Coronary artery (tissue), 2 donors: Measurements from ENCODE around the gene DLG2.
"Not testable (repeated sequence)": the region's sequence is repeated elsewhere in the genome, so short reads cannot be mapped to it uniquely, and the experiment has no call there.

Experiments used
- DNase-seq: peaks from one replicate; pipeline ENCODE4 v3.0.0-alpha.2; 2017; ENCODE audit warnings: low spot score
- H3K27ac ChIP-seq, 2 donors: fragments of 200-600 bp; sonication (generic); one replicate each; pipeline ENCODE4 v1.5.1; 2016 to 2019
- H3K4me3 ChIP-seq: fragments of 200-600 bp; sonication (generic); 2 replicates; pipeline ENCODE4 v1.5.1; 2016; ENCODE audit warnings: mild to moderate bottlenecking, moderate library complexity
- TF ChIP-seq, protein P1 (sequence below): fragments of 200-600 bp; sonication (generic); IDR thresholded peaks from one replicate; pipeline ENCODE4 v1.5.1; 2019; ENCODE audit warnings: antibody characterized with exemption

Gene DLG2

DNA sequence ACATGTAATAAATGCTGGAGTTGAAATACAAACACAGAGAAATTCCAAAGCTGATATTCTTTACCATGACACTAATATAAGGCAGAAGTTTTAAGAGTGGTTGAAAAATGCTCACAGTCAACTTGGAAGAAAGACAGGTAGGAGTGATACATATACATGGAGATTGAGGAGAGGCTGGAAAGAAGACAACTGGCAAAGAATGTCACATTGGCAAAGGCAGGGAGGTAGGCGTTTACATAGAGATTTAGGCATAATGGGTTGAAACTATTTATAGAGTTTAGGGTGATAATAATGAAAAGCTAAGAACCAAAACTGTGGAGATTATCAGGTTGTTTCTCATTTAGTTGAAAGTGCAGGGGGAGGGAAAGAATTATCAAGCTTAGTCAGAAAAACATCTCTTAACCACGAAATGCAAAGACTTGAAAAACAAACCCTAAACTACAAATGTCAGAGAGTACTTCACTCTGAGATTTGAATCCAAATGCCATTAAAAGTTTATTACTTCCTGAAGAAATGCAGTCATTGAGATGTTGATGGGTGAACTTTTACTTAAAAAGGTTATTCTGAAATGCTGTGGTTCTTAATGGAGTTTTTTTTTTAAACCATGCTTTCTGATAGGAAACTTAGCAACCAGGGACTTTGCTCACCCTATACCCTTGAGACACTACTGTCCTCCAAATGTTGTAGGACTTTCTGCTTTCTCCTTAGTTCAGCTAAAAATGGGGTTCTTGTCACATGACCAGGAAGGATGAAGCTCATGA lies 2202.6 kb downstream of the DLG2 start:
- TF ChIP-seq, protein P1, sequence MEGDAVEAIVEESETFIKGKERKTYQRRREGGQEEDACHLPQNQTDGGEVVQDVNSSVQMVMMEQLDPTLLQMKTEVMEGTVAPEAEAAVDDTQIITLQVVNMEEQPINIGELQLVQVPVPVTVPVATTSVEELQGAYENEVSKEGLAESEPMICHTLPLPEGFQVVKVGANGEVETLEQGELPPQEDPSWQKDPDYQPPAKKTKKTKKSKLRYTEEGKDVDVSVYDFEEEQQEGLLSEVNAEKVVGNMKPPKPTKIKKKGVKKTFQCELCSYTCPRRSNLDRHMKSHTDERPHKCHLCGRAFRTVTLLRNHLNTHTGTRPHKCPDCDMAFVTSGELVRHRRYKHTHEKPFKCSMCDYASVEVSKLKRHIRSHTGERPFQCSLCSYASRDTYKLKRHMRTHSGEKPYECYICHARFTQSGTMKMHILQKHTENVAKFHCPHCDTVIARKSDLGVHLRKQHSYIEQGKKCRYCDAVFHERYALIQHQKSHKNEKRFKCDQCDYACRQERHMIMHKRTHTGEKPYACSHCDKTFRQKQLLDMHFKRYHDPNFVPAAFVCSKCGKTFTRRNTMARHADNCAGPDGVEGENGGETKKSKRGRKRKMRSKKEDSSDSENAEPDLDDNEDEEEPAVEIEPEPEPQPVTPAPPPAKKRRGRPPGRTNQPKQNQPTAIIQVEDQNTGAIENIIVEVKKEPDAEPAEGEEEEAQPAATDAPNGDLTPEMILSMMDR, result no peak
- Histone ChIP-seq H3K4me3 (no peak overlapping the region), H3K27ac (no peak overlapping the region)
- no peak for DNase-seq

DNA sequence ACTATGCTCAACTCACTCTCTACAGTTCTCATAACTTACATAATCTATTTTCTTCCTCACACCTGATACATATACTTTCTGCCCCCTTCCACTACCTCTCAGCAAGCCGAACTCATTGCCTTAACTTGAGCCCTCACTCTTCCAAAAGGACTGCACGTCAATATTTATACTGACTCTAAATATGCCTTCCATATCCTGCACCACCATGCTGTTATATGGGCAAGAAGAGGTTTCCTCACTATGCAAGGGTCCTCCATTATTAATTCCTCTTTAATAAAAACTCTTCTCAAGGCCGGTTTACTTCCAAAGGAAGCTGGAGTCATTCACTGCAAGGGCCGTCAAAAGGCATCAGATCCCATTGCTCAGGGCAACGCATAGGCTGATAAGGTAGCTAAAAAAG lies 2204.5 kb downstream of the DLG2 start:
- DNase-seq, H3K27ac ChIP-seq, H3K4me3 ChIP-seq: not testable (repeated sequence)

DNA sequence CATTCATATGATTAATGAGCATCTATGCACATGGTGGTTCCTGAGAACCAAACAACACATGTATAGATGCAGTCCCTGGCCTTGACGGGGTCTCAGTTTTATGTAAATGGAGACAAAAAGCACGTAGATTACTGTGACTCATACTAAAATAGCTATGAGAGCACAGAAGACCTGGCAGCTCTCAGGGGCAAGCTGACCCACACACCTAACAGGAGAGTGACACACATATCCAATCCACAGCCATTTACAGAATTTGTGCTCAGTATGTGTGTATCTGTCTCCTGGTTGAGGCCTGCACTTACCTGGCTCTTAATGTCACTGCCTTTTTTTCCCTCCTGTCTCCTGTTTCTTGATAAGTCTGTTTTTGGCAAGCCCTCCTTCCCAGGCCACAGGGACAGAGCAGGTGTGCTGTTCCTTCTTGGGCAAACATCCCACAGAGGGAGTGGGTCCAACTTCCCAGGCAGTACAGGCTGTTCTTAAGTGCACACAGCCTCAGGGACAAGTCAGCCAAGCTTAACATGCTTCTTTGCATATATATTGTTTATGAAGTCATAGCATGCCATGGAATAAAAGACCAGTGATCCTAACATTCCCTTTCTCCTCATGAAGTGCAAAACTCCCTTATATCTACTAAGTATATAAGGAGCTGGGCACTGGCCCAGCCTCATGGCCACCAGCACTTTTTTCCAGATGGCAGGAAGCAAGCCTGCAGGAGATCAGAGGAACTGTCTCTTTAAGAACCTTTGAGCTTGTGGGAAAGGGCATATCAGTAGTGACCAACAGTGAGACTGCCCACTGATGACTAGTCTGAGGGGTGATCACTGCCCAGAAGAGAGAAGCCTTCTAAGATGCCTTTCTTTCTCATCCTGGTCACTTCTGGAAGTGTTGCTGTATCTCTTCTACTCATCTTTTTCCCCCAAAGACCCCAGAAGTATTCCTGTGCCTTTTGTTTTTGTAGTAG lies 2216.3 kb downstream of the DLG2 start:
- Histone ChIP-seq H3K27ac (no peak overlapping the region), H3K4me3 (no peak overlapping the region)
- no peak for DNase-seq
- TF ChIP-seq, protein P1, result no peak

GRCh38 chr11:83409891-83410290 lies 2217.3 kb downstream of the DLG2 start:
- Histone ChIP-seq H3K27ac (no peak overlapping the region), H3K4me3 (no peak overlapping the region)
- no peak for DNase-seq
- TF ChIP-seq, protein P1, result no peak

GRCh38 chr11:83409476-83409875 lies 2217.7 kb downstream of the DLG2 start:
- no peak for DNase-seq
- TF ChIP-seq, protein P1, result no peak
- H3K4me3 ChIP-seq, result no peak overlapping the region
- no peak overlapping the region for H3K27ac ChIP-seq

DNA sequence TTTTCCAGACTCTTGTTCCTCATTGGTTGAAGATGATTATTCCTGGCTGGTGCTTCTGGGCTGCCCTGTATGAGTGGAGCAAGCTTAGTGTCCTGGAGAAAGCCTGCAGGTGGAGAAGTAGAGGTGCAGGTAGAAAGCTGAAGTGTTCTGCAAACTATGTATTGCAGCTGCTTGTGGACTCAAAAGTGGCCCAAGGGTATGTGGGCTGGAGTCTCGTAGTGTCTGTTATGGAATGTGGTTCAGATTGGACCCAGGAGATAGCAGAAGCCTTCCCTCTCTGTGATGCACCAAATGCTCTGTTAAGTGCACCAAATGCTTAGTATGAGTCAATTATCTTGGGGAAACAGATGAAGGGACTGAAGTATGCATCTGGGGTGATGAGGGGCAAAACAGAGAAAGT lies 2218.2 kb downstream of the DLG2 start:
- no peak overlapping the region for H3K27ac ChIP-seq
- TF ChIP-seq, protein P1, result no peak
- H3K4me3 ChIP-seq, result no peak overlapping the region
- no peak for DNase-seq
